GM12801 (cell line): ENCODE measurements around the gene IL1R1.

Experiments used
- CTCF ChIP-seq: IDR thresholded peaks from one replicate; pipeline ENCODE4 v1.5.1; 2011; ENCODE audit warnings: control low read depth; ENCODE audit not compliant: insufficient read length; ENCODE audit errors: extremely low read depth

The IL1R1 gene

GRCh38 chr2:102126660-102127059 lies 15.9 kb upstream of the IL1R1 start:
- no peak for TF ChIP-seq CTCF

DNA sequence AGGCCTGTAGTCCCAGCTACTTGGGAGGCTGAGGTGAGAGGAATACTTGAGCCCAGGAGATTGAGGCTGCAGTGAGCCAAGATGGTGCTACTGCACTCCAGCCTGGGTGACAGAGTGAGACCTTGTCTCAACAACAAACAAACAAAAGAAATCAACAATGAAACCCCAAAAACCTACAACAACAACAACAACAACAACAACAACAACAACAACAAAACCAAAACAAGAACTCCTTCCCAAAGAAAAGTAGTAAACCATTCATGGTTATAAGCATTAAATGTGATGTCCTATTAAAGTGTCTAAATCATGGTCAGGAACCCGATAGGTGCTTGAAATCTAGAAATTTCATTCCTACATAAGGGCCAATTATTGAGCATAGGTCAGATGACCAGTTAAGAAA lies 13.5 kb upstream of the IL1R1 start:
- no peak for TF ChIP-seq CTCF

DNA sequence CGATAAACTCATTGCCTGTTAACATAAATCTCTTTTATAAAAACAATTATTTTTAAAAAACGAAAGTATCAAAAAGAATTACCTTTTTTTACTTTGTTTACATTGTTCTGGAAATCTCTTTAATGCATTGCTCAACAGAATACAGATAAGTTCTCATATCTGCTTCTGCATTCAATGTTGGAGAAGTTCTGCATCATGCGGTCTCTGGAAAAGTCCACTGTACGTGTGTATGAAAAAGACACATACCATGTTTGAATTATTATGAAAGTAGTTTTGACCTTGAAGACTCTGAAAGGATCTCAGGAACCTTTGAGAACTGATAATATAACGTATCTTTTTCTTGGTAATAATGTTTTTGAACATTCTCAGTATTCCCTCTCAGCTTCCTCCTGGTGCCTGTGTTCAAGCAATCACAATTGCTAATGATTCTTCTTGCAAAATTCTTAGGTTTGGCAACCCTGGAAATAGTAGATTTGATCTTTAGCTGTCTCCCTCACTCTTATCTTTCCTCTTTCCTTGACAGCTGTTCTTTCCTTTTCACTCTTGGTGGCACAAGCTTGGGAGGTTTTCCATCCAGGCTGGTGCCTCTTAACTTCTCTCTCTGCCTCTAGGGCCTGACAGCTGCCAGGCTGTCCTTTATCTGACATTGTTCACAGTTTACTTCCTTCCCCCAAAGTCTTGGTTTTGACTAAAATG lies 12.4 kb upstream of the IL1R1 start:
- TF ChIP-seq CTCF, result no peak

DNA sequence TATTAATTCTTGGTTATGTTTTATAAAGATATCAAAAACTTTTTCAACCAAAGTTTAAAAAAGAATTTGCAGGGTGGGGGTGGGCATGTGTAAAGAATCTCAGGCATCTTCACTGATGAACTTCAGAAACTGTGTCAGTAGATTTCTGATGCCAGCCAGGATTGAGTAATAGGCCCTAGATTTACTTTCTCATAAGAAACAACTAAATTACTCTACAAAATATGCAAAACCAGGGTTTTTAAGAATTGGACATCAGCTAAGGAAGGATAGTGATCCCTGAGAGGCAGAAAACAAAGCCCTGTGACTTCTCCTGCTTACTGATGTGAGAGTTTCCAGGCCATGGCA lies 11.9 kb upstream of the IL1R1 start:
- TF ChIP-seq CTCF, result no peak

- no peak for TF ChIP-seq CTCF
Measured at GRCh38 chr2:102131564-102131963, 11.0 kb upstream of the IL1R1 start.

- no peak for TF ChIP-seq CTCF
Measured at GRCh38 chr2:102137138-102137537, 5.4 kb upstream of the IL1R1 start.

- no peak for TF ChIP-seq CTCF
Measured at GRCh38 chr2:102138331-102138730, 4.2 kb upstream of the IL1R1 start.
